D721Med (cell line): ENCODE data around the gene BMPR1B.
A peak's percentile ranks its signal among the peaks of the same experiment; 100 is the strongest.
"Not testable (repeated sequence)": the region's sequence is repeated elsewhere in the genome, so short reads cannot be mapped to it uniquely, and the experiment has no call there.

Source experiments
- DNase-seq: peaks from one replicate; pipeline ENCODE4 v3.0.0; 2011; ENCODE audit warnings: low spot score; ENCODE audit not compliant: insufficient read length
- FAIRE-seq: peaks from 2 replicates; lab custom pipeline; 2011; peaks lifted over from hg19 to GRCh38; lab: Jason Lieb, UNC
- TF ChIP-seq, protein P1 (sequence below): IDR thresholded peaks from 2 replicates; pipeline ENCODE4 v1.5.1; 2012; ENCODE audit warnings: mild to moderate bottlenecking, control low read depth; ENCODE audit not compliant: insufficient read depth; ENCODE audit errors: missing control alignments

The BMPR1B gene

DNA sequence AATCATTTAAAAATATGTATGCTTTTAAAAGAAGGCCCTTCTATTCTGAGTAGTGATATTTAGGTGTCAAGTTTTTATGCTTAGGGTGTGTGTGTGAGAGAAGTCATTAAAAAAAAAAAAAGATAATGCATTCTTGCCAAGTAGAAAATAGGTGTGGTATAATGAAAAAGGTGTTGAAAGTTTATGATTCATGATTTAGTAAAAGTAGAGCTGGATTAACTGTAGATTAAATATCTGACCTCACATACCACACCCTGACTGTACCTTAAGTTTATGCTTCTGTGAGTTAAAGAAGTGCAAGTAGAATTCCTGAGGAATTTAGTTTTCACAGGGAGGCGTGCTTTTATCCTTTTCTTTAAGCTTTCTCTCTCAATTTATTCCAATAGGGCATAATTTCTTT lies 71.1 kb downstream of the BMPR1B start:
- no peak for FAIRE-seq
- TF ChIP-seq, protein P1, sequence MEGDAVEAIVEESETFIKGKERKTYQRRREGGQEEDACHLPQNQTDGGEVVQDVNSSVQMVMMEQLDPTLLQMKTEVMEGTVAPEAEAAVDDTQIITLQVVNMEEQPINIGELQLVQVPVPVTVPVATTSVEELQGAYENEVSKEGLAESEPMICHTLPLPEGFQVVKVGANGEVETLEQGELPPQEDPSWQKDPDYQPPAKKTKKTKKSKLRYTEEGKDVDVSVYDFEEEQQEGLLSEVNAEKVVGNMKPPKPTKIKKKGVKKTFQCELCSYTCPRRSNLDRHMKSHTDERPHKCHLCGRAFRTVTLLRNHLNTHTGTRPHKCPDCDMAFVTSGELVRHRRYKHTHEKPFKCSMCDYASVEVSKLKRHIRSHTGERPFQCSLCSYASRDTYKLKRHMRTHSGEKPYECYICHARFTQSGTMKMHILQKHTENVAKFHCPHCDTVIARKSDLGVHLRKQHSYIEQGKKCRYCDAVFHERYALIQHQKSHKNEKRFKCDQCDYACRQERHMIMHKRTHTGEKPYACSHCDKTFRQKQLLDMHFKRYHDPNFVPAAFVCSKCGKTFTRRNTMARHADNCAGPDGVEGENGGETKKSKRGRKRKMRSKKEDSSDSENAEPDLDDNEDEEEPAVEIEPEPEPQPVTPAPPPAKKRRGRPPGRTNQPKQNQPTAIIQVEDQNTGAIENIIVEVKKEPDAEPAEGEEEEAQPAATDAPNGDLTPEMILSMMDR = no peak
- no peak for DNase-seq

DNA sequence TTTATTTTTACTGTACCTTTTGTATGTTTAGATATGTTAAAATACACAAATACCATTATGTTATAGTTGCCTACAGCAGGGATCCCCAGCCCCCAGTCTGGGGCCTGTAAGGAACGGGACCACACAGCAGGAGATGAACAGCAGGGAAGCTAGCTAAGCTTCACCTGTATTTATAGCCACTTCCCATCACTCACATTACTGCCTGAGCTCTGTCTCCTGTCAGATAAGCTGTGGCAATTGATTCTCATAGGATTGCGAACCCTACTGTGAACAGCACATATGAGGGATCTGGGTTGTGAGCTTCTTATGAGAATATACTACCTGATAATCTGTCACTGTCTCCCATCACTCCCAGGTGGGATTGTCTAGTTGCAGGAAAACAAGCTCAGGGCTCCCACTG lies 73.9 kb downstream of the BMPR1B start:
- FAIRE-seq (peak; percentile 94), DNase-seq (no peak)
- TF ChIP-seq, protein P1 = no peak

DNA sequence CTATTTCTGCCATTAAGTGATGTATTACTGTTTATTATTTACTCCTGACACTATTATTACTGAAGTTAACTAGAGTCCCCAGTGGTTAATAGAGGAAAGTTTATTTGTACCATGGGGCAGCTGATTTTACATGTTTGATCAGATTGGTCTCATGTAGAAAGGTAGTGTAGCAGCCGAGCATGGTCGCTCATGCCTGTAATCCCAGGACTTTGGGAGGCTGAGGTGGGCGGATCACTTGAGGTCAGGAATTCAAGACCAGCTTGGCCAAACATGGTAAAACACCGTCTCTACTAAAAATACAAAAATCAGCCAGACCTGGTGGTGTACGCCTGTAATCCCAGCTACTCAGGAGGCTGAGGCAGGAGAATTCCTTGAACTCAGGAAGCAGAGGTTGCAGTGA lies 74.6 kb downstream of the BMPR1B start:
- not testable (repeated sequence) for DNase-seq, FAIRE-seq

DNA sequence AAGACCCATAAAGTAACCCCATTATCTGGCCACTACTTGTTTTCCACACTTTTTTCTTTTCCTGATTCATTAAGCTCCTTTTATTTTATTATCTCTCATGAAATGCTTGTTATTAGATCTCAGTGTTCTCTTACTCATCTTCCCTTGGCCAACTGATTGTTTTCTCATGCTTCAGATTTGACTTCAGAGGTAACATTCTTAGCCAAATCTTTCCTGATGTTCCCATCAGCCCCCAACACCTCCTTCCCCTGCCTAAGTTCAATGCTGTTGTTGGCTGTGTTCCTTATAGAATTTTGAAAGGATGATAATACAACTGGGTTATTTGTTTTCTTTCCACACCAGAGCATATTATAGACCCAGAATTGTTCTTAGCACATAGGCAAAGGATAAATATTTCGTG lies 75.6 kb downstream of the BMPR1B start:
- TF ChIP-seq, protein P1 = no peak
- FAIRE-seq = no peak
- DNase-seq = no peak

DNA sequence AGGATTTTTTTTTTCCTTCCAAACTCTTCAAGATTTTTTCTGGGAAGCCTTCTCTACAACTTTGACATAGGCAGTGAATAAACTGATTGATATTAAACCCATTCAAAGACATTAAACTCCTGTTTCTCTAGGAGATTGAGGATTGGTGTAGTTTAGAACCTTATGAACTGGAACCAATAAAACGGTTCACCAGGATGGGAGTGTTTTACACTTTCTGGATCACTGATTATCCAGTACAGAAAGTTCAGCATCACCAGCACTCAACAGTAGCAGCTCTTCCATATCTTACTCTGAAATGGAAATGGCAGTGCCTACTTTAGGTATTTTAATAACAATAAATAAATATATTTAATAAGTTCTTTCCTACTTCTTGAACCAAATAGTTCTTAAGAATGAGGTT lies 76.7 kb downstream of the BMPR1B start:
- TF ChIP-seq, protein P1 = no peak
- DNase-seq = no peak
- FAIRE-seq = no peak

DNA sequence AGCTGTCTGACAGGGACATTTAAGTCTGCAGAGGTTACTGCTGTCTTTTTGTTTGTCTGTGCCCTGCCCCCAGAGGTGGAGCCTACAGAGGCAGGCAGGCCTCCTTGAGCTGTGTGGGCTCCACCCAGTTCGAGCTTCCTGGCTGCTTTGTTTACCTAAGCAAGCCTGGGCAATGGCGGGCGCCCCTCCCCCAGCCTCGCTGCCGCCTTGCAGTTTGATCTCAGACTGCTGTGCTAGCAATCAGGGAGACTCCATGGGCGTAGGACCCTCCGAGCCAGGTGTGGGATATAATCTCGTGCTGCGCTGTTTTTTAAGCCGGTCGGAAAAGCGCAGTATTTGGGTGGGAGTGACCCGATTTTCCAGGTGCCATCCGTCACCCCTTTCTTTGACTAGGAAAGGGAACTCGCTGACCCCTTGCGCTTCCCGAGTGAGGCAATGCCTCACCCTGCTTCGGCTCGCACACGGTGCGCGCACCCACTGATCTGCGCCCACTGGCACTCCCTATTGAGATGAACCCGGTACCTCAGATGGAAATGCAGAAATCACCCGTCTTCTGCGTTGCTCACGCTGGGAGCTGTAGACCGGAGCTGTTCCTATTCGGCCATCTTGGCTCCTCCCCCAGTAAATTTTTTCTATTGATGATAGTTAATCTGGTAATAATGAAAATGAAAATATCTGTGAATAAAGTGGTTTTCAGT lies 83.6 kb downstream of the BMPR1B start:
- DNase-seq, FAIRE-seq: not testable (repeated sequence)

DNA sequence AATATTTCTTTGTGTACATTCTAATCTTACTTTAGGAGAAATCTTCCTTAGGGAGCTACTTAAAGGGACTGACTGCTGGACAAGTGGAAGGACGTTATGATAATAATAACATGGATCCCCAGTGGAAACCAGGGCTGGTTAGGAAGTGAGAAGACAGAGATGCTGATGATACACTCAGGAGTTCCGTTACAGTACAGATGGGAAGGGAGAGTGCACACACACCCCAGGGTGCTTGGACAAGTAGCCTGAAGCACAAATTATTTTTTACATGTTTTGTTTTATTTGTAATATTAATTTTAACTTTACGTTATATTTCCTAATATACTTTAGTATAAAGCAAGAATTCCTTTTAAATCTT lies 84.1 kb downstream of the BMPR1B start:
- TF ChIP-seq, protein P1 = no peak
- DNase-seq (no peak), FAIRE-seq (no peak)

DNA sequence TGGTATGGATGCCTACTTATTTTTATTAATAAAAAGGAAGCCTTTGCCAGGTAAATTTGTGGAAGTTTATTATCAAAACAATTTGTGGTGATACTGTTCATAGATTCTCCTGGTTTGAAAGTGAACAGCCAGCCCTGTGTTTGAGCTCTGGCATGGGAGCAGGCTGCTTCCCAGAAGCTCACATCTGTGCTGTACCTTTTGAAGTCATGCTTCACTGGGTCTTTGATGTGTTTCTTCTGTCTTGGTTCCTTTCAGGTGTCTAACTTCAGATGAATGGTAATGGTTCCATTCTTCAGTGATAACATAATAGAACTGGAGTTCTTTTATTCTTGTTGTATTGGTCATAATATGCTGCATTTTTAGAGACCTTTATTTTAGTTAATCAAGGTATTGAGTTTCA lies 85.5 kb downstream of the BMPR1B start:
- DNase-seq (no peak), FAIRE-seq (no peak)
- TF ChIP-seq, protein P1 = no peak
